GM19468 (cell line): ENCODE measurements around the gene ABCA2.
"Not testable (repeated sequence)": the region's sequence is repeated elsewhere in the genome, so short reads cannot be mapped to it uniquely, and the experiment has no call there.

ENCODE experiments used
- ATAC-seq: cut with Tn5 transposase; IDR thresholded peaks from one replicate; pipeline ENCODE4 v1.9.1; 2021; ENCODE audit warnings: mild to moderate bottlenecking, moderate library complexity, moderate number of reproducible peaks; ENCODE audit not compliant: unreplicated experiment; ENCODE audit errors: extremely low read depth

ABCA2 gene

DNA sequence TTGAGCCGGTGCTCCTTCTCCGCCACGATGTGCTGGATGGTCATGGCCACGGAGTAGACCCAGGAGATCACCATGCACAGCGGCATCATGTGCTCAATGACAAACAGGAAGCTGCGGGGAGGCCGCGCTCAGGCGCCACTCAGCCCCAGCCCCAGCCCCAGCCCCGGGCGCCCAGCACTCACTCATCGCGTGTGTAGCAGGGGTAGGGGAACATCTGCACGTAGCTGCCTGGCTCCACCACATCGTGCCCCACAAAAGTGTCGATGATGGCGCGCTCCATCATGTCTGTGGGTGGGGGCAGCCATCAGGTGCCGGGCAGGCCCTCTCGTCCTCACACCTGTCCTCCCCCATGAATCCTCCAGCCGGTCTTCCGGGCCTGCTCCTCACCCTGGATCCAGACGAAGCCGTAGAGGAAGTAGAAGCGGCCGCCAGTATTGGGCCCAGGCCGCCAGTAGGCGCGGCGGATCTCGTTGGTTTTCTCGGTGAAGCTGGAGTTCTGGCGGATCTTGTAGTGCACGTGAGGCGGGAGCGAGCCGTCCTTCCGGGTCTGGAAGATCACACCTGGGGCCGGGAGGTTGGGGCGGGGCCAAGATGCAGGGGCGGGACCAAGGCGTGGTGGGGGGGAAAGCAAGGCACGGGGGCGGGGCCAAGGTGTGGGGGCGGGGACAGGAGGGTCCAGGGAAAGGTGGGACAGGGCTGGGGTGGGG is 10.1 kb downstream of the ABCA2 start:
- ATAC-seq = no peak

DNA sequence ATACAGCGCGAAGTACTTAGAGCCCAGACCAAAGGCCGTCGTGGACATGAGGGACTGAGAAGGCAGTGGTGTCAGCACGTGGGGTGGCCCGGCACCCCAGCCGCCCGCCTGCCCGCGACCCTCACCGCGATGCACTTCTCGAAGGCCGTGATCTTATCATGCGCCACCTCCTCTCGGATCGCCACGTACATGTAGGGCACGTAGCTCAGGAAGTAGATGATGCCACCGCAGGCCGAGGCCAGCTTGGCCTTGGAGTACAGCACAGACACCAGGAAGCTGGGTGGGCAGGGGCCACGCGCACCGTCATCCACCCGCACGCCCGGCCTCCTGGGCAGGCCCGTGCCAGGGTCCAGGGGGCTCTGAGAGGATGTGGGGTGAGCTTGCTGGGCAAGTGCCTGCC is 11.0 kb downstream of the ABCA2 start:
- ATAC-seq = no peak

- no peak for ATAC-seq
These were observed 11.6 kb downstream of the ABCA2 start for GRCh38 chr9:137016436-137016835.

DNA sequence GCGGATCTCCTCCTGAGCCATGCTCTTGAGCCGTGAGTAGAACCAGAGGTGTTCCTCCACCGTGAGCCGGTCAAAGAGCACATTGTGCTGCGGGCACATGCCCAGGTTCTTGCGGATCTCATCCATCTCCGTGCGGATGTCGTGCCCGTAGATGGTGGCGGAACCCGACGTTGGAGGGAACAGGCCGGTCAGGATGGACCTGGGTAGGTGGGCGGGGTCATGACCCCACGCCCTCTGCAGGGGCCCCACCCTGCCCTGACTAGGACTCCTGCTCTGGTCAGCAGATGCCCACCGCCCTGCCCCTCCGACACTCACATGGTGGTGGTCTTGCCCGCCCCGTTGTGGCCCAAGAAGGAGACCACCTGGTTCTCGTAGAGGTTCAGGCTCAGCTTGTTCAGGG is 12.1 kb downstream of the ABCA2 start:
- no peak for ATAC-seq

DNA sequence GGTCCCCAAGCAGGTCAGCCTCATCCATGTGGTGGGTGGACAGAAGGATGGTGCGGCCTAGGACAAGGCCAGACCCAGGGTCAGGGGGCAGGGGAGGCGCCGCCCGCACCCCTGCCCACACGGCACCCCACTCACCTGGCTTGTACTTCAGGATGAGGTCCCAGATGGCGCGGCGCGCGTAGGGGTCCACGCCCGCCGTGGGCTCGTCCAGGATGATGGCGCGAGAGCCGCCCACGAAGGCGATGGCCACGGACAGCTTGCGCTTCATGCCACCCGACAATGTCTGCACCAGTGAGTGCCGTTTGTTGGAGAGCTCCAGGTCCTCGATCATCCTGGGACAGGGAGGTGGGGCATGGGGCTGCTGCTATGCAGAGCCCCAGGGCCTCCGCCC is 12.5 kb downstream of the ABCA2 start:
- ATAC-seq = no peak

GRCh38 chr9:137014776-137015539 is 13.1 kb downstream of the ABCA2 start:
- no peak for ATAC-seq

GRCh38 chr9:137014166-137014565 is 13.9 kb downstream of the ABCA2 start:
- no peak for ATAC-seq

GRCh38 chr9:137013571-137013940 is 14.5 kb downstream of the ABCA2 start:
- no peak for ATAC-seq

- ATAC-seq = no peak
These were observed 15.1 kb downstream of the ABCA2 start for GRCh38 chr9:137012694-137013570.

GRCh38 chr9:137011907-137012675 is 15.9 kb downstream of the ABCA2 start:
- no peak for ATAC-seq

DNA sequence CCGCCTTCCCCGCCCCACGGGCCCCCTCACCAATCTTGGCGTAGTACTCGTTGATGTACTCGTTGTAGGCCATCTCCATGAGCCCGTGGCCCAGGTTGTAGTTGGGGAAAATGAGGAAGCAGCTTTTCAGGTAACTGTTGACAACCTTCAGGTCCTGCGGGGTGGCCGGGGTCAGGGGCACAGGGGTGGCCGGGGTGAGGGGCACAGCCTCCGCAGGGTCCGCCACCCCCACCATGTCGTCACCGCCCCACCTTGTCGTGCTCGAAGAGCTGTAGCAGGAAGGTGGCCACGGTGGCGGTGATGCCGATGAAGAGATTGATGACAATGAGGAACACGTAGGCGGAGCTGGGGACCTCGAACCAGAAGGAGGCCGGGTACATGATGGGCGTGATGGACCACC is 16.9 kb downstream of the ABCA2 start:
- ATAC-seq = no peak

DNA sequence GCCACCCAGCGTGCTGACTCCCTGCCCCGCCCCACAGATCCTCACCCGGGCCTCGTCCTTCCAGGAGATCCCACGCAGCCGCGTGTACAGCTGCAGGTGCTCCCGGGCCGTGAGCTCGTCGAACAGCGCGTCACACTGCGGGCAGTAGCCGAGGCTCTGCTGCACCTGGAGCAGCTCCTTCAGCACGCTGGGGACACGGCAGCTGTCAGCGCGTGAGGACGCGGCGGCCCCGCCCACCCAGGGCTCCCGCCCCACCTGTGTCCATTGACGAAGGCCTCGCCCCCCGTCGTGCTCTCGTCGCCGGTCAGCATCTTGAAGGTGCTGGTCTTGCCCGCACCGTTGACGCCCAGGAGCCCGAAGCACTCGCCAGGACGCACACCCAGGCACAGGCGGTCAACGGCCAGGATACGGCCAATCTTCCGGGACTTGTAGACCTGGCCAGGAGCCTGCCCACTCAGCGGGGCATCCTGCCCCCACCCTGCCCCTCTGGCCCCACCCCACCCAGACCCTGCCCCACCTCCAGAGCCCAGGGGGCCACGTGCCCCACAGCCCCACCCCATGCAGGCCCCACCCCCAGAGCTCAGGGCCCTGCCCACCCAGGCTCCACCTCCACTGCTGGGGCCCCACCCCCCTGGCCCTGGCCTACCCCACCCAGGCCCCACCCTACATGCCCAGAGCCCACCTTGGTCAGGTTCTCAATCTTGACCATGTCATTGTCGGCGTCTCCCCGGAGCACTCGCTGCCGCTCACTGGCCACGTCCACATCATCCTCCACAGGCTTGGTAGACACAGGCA is 17.9 kb downstream of the ABCA2 start:
- ATAC-seq = no peak

GRCh38 chr9:137009217-137009616 is 18.8 kb downstream of the ABCA2 start:
- no peak for ATAC-seq

- no peak for ATAC-seq
These were observed 19.7 kb downstream of the ABCA2 start for GRCh38 chr9:137008312-137008711.

DNA sequence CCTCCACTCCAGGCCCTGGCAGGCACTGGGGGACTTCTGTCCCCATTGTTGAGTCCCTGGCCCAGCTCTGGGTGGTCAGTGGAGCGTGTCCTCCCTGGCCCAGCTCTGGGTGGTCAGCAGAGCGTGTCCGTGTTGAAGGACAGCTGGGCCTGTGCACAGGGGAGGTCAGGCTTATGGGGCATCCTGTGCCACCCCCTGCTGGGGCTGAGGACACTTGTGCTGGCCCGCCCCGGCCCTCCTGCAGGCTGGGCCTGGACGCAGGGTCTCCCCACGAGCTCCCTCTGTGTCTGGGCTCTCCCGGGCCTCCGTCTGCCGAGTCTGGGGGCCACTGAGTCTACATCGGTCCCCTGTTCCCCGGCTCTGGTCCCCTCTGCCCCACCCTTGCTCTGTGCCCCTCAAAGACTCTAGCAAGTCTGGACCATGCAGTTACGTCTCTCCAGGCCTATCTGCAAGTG is 20.2 kb downstream of the ABCA2 start:
- ATAC-seq = no peak

GRCh38 chr9:137007108-137007815 is 20.8 kb downstream of the ABCA2 start:
- ATAC-seq = no peak

DNA sequence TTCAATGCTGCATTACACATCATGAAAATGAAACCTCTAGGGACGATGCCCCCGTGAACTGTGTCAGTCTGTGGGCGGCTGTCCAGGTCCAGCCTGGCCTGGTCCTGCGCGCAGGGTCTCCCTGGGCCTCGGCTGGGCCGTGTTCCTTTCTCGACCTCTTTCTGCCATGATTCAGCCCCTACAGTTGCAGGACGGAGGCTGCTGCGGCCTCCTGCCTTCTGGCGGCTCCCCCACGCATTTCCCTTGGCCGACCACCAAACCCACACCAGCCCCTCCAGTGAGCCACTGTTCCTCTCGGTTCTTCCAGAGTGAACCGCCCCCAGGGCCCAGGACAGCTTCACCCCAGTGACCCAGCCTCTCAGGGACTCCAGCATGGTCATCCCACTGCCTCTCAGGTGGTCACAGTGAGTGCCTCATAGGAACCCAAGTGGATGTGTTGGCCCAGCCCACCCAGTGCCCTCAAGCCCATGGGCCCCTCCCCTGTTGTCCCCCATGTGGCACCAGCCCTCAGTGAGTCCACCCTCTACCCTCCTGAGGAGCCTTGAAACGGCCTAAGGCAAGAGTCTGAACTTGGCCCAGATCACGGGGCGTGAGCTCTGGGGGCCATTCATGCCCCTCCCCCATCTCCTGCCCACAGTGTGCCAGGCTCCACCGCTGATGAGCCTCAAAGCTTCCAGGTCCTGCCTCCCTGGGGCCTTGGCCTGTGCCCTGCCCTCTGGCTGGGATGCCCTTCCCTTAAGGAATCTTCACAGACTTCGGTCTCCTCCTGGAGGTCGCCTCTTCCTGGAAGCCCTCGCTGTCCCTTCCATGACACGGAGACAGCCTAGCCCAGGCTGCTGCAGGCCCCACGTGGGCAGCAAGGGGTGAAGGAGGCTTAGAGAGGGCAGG is 21.7 kb downstream of the ABCA2 start:
- no peak for ATAC-seq

DNA sequence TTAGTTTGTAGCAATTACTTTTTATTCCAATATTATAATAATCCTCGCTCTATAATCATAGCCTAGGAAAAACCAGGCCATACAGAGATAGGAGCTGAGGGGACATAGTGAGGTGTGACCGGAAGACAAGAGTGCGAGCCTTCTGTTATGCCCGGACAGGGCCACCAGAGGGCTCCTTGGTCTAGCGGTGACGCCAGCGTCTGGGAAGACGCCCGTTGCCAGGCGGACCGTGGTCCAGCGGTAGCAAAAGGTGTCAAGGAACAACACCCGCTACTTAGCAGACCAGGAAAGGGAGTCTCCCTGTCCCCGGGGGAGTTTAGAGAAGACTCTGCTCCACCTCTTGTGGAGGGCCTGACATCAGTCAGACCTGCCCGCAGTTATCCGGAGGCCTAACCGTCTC is 23.8 kb downstream of the ABCA2 start:
- ATAC-seq = not testable (repeated sequence)
